ENCODE results near the gene EPN3.

The EPN3 gene

GRCh38 chr17:50584749-50585148 is 52.2 kb downstream of the EPN3 start:
- POLR2A ChIA-PET = interaction anchor here (1.2 kb wide), 1 partner anchor 14 kb away, joined by 3 read pairs; no protein-coding TSS in a partner anchor
- DNase-seq (ENCODE audit: extremely low spot score) = no peak
- CTCF ChIA-PET = no interaction called here
- TF ChIP-seq SUZ12 (IDR thresholded peaks at IDR 0.05) = no peak
- no peak for TF ChIP-seq PKNOX1 (IDR thresholded peaks at IDR 0.05)
- no peak for TF ChIP-seq HDGF (IDR thresholded peaks at IDR 0.05; ENCODE audit: borderline replicate concordance)
- no peak for TF ChIP-seq FOXM1 (IDR thresholded peaks at IDR 0.05; ENCODE audit: borderline replicate concordance)
- no peak for TF ChIP-seq LEF1 (IDR thresholded peaks at IDR 0.05; ENCODE audit: borderline replicate concordance)
- TF ChIP-seq TARDBP (IDR thresholded peaks at IDR 0.05) = no peak
- TF ChIP-seq ZNF384 (IDR thresholded peaks at IDR 0.05) = no peak
- TF ChIP-seq CTBP1 (IDR thresholded peaks at IDR 0.05; ENCODE audit: borderline replicate concordance) = no peak
- TF ChIP-seq BHLHE40 (IDR thresholded peaks at IDR 0.05; ENCODE audit: borderline replicate concordance) = no peak
- no peak for TF ChIP-seq ARNT (IDR thresholded peaks at IDR 0.05)
- TF ChIP-seq FOXA1 (IDR thresholded peaks at IDR 0.05) = no peak
- TF ChIP-seq SP1 (IDR thresholded peaks at IDR 0.05) = no peak
- TF ChIP-seq FOXK2 (IDR thresholded peaks at IDR 0.05) = no peak
- TF ChIP-seq ELF4 (IDR thresholded peaks at IDR 0.05) = no peak
- no peak for TF ChIP-seq L3MBTL2 (conservative IDR thresholded peaks at IDR 0.05)
- TF ChIP-seq NFRKB (IDR thresholded peaks at IDR 0.05) = no peak

- TF ChIP-seq FOXA1 (IDR thresholded peaks at IDR 0.05) = no peak
- no peak for TF ChIP-seq FOXK2 (IDR thresholded peaks at IDR 0.05)
- no peak for TF ChIP-seq ARNT (IDR thresholded peaks at IDR 0.05)
- TF ChIP-seq ZNF384 (IDR thresholded peaks at IDR 0.05) = no peak
- TF ChIP-seq BHLHE40 (IDR thresholded peaks at IDR 0.05; ENCODE audit: borderline replicate concordance) = no peak
- no peak for TF ChIP-seq CTBP1 (IDR thresholded peaks at IDR 0.05; ENCODE audit: borderline replicate concordance)
- no peak for TF ChIP-seq TARDBP (IDR thresholded peaks at IDR 0.05)
- no peak for TF ChIP-seq SUZ12 (IDR thresholded peaks at IDR 0.05)
- TF ChIP-seq ELF4 (IDR thresholded peaks at IDR 0.05) = no peak
- no peak for TF ChIP-seq NFRKB (IDR thresholded peaks at IDR 0.05)
- TF ChIP-seq FOXM1 (IDR thresholded peaks at IDR 0.05; ENCODE audit: borderline replicate concordance) = no peak
- POLR2A ChIA-PET = interaction anchor here (0.6 kb wide), 1 partner anchor 35 kb away, joined by 3 read pairs; no protein-coding TSS in a partner anchor
- no peak for DNase-seq (ENCODE audit: extremely low spot score)
- CTCF ChIA-PET = no interaction called here
These were observed 52.8 kb downstream of the EPN3 start for GRCh38 chr17:50585346-50585745.

- TF ChIP-seq HDGF (IDR thresholded peaks at IDR 0.05; ENCODE audit: borderline replicate concordance) (no peak), FOXK2 (IDR thresholded peaks at IDR 0.05) (no peak), ARNT (IDR thresholded peaks at IDR 0.05) (no peak), NFRKB (IDR thresholded peaks at IDR 0.05) (no peak)
- ChIA-PET POLR2A (interaction anchor here (0.6 kb wide), 1 partner anchor 34 kb away, joined by 3 read pairs; no protein-coding TSS in a partner anchor), CTCF (no interaction called here)
- DNase-seq (ENCODE audit: extremely low spot score) = no peak
These were observed 53.4 kb downstream of the EPN3 start for GRCh38 chr17:50585891-50586290.

GRCh38 chr17:50586421-50587247 is 54.1 kb downstream of the EPN3 start:
- ChIA-PET CTCF (interaction anchor here (0.5 kb wide), 1 partner anchor 32 kb away, joined by 3 read pairs; no protein-coding TSS in a partner anchor), POLR2A (no interaction called here)
- no peak for DNase-seq (ENCODE audit: extremely low spot score)
- TF ChIP-seq LEF1 (IDR thresholded peaks at IDR 0.05; ENCODE audit: borderline replicate concordance) (no peak), ELF4 (IDR thresholded peaks at IDR 0.05) (no peak), SP1 (IDR thresholded peaks at IDR 0.05) (no peak), TARDBP (IDR thresholded peaks at IDR 0.05) (no peak), PKNOX1 (IDR thresholded peaks at IDR 0.05) (no peak)

GRCh38 chr17:50587571-50587970 is 55.0 kb downstream of the EPN3 start:
- CTCF ChIA-PET = no interaction called here
- POLR2A ChIA-PET = no interaction called here

More at GRCh38 chr17:50587571-50587970, 55.0 kb downstream of the EPN3 start:
- no peak for DNase-seq (ENCODE audit: extremely low spot score)
- TF ChIP-seq TARDBP (IDR thresholded peaks at IDR 0.05) = no peak
- TF ChIP-seq SP1 (IDR thresholded peaks at IDR 0.05) = no peak
- TF ChIP-seq LEF1 (IDR thresholded peaks at IDR 0.05; ENCODE audit: borderline replicate concordance) = no peak
- no peak for TF ChIP-seq CTBP1 (IDR thresholded peaks at IDR 0.05; ENCODE audit: borderline replicate concordance)
- no peak for TF ChIP-seq PKNOX1 (IDR thresholded peaks at IDR 0.05)
- TF ChIP-seq SUZ12 (IDR thresholded peaks at IDR 0.05) = no peak
- no peak for TF ChIP-seq ELF4 (IDR thresholded peaks at IDR 0.05)
- no peak for TF ChIP-seq FOXM1 (IDR thresholded peaks at IDR 0.05; ENCODE audit: borderline replicate concordance)
- TF ChIP-seq FOXA1 (IDR thresholded peaks at IDR 0.05) = no peak
- no peak for TF ChIP-seq BHLHE40 (IDR thresholded peaks at IDR 0.05; ENCODE audit: borderline replicate concordance)
- no peak for TF ChIP-seq NFRKB (IDR thresholded peaks at IDR 0.05)
- TF ChIP-seq HDGF (IDR thresholded peaks at IDR 0.05; ENCODE audit: borderline replicate concordance) = no peak
- TF ChIP-seq L3MBTL2 (conservative IDR thresholded peaks at IDR 0.05) = no peak
- no peak for TF ChIP-seq ZNF384 (IDR thresholded peaks at IDR 0.05)
- TF ChIP-seq ARNT (IDR thresholded peaks at IDR 0.05) = no peak
- no peak for TF ChIP-seq FOXK2 (IDR thresholded peaks at IDR 0.05)

All from HEK293T (cell line).